ENCODE data around the gene KCNH6.

DNA sequence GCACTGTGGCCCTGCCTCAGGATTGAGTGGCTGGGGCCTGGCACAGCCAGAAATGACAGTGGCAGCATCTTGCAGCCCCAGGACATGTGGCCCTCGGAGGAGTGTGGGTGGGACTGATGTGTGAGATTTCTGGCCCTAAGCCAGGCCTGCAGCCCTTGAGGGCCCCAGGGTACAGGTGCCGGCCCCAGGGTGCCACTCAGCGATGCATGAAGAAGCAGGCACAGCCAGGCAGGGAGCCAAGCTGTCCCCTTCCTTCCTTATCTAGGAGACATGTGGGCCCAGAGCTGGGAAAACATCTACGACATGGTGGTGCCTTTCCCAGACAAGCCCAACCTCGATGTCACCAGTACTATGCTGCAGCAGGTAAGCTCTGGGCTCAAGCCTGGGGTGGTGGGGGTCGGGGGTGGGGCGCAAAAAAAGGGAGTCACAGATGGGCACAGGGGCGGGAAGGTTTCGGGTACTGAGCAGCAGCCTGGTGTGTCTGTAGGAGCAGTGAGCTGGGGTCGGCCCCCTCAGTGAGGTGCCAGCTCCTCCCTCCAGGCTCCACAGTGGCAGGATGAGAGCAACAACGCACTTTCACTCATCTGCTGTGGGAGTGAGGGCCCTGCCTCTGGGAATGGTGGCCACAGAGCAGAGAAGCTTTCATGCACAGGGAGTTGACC is 42.2 kb upstream of the KCNH6 start:
- TF ChIP-seq, protein P1, sequence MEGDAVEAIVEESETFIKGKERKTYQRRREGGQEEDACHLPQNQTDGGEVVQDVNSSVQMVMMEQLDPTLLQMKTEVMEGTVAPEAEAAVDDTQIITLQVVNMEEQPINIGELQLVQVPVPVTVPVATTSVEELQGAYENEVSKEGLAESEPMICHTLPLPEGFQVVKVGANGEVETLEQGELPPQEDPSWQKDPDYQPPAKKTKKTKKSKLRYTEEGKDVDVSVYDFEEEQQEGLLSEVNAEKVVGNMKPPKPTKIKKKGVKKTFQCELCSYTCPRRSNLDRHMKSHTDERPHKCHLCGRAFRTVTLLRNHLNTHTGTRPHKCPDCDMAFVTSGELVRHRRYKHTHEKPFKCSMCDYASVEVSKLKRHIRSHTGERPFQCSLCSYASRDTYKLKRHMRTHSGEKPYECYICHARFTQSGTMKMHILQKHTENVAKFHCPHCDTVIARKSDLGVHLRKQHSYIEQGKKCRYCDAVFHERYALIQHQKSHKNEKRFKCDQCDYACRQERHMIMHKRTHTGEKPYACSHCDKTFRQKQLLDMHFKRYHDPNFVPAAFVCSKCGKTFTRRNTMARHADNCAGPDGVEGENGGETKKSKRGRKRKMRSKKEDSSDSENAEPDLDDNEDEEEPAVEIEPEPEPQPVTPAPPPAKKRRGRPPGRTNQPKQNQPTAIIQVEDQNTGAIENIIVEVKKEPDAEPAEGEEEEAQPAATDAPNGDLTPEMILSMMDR (conservative IDR thresholded peaks at IDR 0.05; ENCODE audit: low read length), result no peak
- TF ChIP-seq EZH2phosphoT487 (IDR thresholded peaks at IDR 0.05; ENCODE audit: borderline replicate concordance), result no peak

All from Loucy (cell line).